NCI-H526 (cell line): ENCODE results near the gene MYADML2.
A peak's percentile ranks its signal among the peaks of the same experiment; 100 is the strongest.
"Not testable (repeated sequence)": the region's sequence is repeated elsewhere in the genome, so short reads cannot be mapped to it uniquely, and the experiment has no call there.

Source experiments
- DNase-seq, 2 experiments: peaks; one replicate each; lab custom pipeline; 2025; lab: John Stamatoyannopoulos, UW

Gene MYADML2

DNA sequence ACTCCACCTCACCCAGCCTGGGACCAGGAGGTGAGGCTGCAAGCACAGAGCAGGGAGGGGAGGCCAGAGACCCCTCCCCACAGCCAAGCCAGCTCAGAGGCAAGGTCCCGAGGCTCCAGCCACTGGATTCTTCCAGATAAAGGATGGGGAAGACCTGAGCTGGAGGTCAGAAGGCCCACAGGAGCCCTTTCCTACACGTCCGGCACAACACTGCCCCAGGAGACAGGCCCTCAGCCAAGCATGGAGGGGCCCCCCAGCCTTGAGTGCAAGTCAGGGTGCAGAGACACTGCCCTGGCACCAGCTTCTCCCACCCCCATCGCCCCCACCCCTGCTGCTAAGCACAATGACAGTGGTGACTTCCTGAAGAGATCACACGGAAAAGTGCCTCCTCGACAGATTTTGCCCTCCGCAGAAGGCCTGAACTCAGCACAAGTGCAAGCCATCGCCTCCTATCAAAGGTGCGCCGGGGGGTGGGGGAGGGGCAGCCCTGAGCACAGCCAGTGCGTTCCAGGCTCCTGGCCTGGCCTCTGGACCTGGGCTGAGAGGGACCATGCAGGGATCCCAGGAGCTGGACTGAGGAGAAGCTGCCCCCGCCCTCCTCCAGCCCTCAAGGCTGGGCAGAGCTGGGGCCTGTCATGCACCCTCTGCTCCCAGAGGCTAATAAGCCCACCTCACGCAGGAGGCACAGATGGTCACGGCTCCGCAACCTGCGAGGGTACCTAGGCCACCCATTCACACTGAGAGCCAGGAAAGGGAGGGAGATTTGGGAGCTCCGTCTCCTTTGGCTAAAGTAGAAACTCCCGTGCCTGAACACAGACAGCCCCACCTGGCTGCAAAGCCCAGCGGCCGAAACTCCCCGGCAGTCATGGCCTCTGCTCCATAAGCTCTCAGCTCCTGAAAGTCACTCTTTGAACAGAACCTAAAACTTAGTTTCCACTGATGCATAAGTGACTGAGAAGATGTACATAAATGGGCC, 22.2 kb downstream of the MYADML2 start:
- DNase-seq: no peak

DNA sequence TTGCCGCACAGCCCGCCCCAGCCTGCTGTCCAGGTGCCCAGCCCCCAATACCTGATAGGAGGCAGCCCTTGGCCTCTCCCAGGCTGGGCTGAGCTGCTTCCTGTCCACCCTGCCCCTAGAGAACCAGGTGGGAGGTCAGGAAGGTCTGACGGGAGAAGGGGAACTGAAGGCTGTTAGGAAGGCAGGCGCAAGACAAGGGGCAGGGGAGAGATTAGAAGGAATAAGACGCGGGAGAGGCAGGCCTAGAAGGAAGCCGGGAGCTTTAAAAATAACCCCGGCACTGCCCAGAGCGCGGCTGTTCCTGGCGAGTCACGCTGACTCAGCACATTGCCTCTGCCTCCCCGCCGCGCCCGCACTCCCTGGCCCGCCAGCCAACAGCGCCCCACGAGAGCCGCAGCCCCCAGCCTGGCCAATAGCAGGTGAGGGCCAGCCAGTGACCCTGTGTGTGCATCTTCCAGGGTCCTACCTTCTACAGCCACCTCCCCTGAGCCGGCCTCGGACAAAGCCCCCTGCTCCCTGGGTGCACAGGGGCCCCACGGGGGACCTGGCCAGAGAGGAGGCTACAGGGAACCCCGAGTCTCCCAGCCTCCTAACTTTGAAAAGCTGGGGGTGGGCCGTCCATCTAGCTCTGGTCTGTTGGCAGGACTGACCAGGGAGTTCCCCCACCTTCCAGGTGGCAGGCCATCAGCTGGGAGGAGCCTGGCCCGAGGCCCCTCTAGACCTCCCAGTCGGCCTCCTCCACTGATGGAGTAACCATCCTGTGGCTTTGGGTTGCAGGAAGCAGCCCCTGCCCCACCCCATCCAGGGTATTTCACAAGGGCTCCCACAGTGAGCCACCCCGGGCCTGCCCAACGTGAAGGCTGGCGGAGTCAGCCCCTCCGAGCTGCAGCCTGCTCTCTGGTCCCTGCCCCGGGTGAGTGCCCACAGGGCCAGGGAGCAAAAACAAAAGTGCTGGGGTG, 23.5 kb downstream of the MYADML2 start:
- DNase-seq: no peak

DNA sequence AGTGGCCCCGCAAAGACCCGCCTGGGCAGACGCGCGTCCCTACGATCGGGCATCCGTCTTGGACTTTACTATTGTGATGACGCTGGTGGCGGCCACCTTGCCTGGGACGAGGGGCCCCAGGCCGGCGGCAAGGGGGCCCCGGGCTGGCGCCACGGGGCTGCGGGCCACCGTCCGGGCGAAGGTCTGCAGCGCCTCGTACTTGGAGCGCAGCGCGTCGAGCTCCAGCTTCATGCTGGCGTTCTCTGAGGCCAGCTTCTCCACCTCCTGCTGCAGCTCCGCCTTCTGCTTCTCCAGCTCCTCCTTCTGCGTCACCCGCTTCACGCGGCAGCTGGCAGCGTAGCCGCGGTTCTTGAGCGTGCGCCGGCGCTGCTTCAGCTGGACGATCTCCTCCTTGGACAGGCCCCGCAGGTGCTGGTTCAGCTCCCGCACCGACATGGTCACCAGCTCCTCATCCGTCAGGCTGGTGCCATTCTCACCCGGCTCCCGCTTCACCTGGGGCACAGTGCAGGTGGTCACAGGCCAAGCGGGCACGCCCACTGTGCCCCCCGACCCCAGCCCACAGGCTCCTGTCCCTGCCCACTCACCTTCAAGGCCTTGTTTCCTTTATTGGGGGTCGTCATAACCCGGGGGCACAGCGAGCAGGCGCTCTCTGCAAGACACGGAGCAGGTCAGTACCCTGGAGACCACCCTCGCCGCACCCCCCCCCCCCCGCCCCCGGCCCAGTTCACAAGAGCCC, 24.3 kb downstream of the MYADML2 start:
- no peak for DNase-seq

DNA sequence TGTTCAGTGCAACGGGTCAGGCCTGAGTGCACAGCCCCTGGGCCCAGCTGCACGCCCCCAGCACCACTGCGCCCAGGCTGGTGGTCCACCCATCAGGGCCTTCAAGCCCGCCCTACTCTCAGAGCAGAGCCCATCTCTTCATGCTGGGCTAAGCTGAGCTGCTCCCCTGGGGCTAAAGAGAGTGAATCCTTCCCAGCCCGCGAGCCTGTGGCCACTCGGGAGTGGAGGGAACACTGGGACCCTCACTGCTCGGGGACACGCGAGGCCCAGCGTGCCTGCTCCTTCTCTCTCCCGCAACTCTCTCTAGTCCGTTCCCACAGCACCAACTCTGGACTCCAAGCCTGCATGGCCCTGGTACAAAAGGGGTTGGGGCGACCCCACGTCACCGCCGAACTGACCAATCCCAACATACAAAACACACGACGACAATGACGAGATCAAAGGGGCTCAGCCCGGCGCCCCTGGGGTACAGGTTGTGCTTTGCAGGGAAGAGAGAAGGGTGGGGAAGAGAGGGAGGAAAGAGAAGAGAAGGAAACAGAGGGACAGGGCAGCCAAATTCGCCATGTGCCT, 25.0 kb downstream of the MYADML2 start:
- DNase-seq: no peak

DNA sequence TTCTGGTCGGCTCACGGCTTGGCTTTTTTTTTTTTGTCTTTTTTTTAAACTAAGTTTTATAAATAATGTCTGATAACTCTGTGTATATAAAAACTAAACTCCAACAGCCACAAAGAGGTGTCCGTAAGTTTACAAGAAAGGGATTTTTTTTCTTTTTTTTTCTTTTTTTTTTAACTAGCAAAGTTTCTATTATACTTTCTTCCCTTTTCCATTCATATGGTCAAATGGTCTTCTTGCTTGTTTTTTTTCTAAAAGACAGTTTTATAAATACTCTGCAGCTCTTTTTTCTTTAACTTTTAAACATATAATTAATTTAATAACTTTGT, 25.5 kb downstream of the MYADML2 start:
- DNase-seq: no peak

DNA sequence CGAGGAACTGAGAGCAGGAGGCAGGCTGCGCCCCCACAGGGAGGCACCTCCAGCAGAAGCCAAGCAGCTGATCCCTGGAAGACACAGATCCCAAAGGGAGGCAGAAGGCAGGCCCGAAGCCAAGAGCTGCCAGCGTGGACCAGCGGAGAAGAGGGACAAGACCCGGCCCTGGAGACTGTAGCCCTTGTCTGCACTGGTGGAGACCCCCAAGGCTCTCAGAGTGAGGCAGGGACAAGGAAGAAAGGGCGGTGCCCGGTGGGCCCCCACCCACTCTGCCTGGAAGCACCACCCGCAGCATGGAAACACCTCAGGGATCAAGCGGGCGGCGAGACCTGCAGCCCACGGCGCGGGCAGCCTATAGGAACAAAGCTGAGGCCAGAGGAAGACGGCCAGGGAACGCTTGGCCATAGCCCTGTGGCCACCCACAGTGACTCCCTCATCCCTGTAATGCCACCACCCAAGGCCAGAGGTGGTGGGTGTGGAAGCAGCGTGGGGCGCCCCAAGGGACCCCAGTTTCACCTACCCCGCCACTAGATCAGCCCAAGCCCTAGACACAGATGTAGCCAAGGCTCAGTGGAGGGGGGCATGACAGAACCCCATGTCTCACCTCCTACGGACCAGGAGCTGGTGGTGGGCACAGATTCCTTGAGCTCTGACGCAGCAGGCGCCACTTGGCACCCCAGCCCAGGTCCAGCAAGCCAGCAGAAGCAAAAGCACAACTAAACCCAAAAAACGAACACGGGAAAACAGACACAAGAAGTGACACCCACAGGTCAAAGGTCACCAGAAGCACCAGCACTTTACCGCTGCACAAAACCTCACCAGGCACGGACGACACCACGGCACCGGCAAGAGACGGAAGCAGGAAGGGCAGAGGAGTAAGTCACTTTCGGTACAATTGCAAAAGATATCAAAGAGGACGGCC, 26.2 kb downstream of the MYADML2 start:
- DNase-seq: no peak

DNA sequence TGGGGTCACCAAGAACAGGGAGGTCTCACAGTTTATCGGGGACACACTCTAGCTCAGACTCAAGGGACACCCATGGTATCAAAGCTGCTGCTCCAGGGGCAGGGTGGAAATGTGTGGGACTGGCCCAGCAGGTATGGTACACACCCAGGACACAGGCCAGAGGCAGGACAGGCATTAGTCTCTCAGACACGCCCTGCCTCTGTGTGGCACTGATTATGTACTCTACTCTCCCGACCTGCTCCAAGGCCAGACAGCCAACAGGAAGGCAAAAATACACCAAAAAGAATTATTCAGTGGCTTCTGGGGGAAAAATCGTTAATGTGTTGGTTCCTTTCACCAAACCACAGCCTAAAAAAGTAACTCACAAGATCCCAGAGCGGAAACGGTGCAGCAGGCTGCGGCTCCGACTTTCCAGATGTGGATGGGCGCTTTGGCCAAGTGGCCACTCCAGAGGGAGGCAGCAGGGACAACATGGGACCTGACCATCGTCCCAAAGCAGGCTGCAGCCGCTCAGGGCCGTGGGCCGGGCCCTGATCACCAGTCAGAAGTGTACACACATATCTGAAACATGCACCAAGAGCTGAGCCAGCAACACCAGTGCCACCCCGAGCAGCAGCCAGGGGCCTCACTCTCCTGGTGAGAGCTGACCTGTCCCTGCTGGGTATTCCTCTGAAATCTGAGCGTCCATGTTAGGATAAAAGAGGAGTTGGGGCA, 28.0 kb downstream of the MYADML2 start:
- no peak for DNase-seq

DNA sequence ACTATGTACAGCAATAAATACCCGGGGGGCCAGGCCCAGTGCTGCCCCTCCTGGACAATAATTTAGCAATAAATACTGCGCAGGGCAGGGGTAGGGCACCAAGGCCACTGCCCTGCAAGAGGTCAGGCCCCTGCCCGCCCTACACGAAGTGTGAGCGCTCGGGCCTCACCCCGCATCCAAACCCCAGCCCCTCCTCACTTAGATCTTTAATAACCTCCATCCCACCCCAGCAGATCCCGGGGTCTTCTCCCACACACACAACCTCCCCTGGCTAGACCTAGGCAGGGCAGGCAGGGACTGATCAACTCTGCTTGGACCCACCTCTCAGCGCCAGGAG, 28.7 kb downstream of the MYADML2 start:
- DNase-seq: not testable (repeated sequence)

DNA sequence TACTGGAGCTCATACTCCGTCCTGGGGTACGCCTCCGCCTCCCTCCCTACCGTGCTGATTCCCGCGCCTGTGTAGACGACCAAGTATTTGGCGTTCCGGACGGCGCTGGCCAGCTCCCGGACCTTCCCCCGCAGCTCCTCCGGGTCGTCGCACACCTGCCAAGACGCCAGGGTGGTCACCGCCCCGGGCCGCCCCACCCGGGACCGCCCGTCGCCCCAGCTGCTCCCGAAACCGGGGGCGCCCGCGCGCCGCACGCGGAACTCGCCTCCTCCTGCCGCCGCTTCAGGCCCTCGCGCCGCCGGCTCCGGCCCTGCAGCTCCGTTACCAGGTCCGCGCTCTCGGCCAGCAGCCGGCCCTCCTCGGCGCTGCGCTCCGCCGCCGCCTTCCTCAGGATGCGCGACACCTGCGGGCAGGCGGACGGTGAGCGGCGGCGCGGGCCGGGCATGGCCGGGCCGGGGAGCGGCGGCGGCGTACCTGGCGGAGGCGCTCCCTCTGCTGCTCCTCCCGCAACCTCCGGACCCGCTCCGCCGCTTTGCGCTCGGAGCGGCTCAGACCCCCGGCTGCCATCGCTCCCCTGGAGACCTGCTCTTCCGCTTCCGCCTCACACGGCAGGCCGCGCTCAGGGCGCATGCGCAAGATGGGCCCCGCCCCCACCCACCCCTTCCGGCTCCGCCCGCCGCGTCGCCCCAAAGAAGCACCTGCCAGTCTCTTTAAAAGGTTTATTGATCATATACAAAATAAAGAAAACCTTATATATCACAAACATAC, 29.3 kb downstream of the MYADML2 start, which contains the start of gene SIRT7:
TSS of gene SIRT7 (minus strand) at position 612 of the 768 bp plus-strand sequence. CDS start at position 567, 45 bp downstream.
- DNase-seq: peak in 1 of 2 experiments; percentile 87

DNA sequence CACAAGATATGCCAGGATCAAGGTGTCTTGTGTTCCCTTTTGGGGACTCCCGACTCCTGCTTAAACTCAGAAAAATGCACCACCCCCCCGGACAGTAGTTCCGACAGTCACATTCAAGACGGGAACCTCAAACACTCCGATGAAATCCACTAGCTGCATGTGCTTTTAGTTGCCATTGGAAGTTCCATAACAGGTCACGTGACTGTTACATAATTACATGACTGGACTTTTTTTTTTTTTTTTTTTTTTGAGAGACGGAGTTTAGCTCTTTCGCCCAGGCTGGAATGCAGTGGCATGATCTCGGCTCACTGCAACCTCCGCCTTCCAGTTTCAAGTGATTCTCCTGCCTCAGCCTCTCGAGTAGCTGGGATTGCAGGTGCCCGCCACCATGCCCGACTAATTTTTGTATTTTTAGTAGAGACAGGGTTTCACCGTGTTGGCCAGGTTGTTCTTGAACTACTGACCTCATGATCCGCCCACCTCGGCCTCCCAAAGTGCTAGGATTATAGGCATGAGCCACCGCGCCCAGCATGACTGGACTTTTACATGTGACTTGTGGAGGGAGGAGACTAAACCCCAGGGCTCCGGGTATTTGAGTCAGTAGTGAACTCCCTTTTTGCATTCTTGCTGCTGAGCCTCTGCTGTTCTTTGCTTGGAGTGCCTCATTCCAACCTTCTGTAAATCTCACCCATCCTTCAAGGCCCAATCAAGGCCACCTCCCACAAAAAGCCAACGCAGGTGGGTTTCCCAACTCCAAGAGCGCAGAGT, 30.6 kb downstream of the MYADML2 start:
- DNase-seq: no peak

DNA sequence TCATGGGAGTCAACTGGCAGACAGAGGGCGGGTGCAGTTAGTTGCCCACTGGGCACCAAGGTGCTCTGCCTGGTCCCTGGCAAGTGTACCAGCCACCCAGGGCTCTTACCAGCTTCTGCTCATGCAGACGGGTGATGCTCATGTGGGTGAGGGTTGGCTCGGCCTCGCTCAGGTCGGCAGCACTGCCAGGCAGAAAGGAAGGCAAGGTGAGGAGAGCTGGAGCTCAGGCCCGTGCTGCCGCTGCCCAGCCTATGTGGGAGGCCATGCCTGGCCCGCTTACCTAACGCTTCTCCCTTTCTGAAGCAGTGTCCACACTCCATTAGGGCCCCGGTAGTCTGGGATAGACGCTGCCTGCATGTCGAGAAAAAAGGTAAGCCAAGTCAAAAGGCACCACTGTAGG, 31.7 kb downstream of the MYADML2 start:
- DNase-seq: no peak

DNA sequence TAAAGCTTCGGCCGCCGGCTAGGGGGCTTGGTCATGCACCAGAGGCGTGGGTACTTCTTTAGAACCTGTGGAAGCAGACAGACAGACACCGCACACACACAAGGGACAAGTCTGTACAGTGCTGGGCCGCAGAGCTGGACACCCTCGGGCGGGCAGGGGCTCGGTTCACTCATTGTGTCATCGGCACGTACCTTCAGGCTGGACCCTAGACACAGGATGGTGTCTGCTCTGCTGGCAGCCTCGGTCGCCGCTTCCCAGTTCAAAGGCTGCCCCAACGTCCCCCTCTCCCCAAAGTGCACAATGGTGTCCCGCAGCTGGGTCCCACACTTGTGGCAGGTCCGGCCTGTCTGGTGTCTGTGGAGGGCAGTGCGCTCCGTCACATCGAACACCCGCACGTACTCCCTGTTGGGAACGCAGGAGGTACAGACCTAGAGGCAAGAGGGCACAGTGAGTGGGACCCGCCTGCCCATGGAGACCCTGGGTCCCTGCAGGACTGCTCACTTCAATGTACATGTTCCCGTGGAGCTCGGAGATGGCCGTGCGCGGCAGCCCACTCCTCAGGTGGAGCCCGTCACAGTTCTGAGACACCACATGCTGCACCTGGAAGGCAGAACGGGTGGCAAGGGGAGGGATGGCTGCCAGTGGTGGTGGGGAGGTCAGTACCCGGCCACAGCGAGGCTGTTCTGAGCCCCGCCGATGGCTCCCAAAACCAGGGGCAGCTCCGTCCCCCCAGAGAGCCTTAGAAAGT, 32.8 kb downstream of the MYADML2 start:
- DNase-seq: no peak

DNA sequence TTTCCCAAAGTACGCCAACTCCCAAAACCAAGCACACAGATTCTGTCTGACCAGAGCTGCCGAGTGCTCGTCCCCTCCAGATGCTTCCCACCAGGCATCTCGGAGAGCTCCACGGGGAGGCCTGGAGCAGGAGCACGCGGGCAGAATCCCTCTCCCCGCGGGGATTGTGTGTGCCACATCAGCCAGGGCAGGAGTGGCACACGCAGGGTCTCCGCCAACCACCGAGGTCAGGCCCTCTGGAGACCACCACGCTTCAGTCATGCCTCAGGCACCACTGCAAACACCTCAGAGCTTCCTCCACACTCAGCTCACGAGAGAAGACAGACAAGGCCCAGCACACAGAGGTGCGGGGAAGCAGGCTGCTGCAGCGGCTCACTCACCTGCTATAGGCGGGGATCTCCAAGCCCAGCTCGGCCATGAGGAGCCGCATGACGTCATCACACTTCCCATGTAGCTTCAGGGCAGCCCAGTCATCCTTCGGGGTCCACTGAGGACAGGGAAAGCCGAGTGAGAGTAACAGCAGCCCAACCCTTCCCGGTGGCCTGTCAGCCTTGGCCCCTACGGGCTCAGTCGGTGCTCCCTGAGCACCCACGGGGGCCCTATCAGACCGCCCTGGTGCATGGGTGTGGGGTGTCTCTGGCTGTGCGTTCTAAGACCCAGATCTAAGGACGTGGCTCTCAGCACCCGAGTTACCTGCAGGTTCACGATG, 33.5 kb downstream of the MYADML2 start:
- no peak for DNase-seq

DNA sequence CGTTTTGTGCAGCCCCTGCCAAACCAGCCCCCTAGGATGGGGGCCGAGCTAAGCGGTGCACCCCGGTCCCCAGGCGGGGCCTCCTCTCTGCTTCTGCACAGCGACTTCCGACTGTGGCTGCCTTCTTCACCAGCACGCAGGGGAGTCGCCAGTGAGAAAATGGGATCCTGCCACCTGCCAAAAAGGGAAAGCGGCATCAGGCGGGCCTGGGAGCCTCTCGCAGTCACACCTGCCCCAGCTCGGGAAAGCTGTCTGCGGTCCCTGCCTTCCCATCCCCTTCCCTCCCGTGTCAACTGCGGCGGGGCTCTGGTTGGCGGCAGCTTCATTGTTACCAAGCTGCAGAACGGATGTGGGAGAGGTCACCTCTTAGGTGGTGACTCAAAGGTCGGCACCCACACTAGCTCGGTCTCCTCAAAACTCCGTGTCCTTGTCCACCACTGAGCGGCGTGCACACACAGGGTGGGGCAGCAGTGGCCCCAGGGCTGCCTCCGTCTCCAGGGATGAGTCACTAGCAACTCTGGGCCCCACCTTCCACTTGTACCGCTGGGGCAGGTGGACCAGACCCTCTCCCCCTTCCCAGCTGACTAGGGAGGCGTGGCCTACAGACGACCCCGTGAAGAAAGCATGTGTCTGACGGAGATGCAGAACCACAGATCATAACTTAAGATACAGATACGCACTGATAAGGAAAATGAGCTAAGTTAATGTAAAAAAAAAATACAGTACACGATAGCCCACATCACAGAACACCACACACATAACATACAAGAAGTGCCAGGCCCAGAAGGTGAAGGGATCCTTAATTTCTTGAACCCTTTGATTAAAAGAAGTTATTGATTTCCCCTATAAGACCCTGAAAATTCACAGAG, 34.4 kb downstream of the MYADML2 start:
- DNase-seq: no peak

DNA sequence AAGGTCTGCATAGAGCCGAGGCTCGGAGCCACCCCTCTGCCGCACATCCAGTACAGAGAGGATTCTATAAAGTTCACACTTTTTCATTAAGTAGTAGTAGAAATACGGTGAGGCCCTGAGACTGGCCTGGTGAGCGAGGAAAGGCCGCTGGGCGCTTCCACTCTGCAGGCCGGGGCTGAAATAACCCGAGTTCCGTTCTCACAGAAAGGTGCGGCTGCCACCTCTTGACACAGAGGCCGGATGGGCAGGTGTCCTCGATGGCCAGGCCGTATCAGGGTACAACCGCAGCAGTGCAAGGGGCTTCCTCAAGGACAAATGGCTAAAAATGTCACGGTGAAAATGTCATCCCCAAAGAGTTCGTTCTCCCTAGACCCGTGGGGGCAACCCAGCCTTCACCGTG, 35.1 kb downstream of the MYADML2 start:
- DNase-seq: no peak
